Measurements from ENCODE around the gene TP53TG3B.
"Not testable (repeated sequence)": the region's sequence is repeated elsewhere in the genome, so short reads cannot be mapped to it uniquely, and the experiment has no call there.

The TP53TG3B gene, protein sequence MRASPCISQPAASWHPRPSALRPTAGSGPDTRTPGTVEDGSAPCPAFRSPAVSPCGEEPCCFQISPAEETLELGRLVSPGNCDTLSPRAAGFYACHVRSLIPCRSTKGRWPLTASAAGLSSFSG

DNA sequence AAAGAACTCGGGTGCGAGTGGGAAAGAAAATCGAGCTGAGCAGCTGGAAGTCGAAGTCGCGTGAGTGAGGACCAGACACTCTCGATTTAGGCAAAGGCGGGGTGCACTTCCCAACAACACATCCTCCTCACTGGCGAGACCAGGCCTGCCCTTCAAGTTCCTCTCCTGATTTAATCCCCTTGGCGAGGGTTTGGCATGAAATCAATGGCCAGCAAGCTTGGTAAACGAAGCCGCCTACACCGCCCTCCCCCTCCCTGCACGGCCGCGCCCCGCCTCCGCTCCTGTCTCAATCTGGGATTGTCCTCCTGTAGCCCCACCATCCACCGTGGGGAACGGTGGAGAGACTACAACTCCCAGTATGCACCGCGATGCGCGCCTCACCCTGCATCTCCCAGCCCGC is at the start of gene TP53TG3B:
Gene TP53TG3B, plus strand, starts transcription at position 301 of the 400 bp plus-strand sequence. Its CDS starts 68 bp downstream, at position 369.
- DNase-seq, result not testable (repeated sequence)

DNA sequence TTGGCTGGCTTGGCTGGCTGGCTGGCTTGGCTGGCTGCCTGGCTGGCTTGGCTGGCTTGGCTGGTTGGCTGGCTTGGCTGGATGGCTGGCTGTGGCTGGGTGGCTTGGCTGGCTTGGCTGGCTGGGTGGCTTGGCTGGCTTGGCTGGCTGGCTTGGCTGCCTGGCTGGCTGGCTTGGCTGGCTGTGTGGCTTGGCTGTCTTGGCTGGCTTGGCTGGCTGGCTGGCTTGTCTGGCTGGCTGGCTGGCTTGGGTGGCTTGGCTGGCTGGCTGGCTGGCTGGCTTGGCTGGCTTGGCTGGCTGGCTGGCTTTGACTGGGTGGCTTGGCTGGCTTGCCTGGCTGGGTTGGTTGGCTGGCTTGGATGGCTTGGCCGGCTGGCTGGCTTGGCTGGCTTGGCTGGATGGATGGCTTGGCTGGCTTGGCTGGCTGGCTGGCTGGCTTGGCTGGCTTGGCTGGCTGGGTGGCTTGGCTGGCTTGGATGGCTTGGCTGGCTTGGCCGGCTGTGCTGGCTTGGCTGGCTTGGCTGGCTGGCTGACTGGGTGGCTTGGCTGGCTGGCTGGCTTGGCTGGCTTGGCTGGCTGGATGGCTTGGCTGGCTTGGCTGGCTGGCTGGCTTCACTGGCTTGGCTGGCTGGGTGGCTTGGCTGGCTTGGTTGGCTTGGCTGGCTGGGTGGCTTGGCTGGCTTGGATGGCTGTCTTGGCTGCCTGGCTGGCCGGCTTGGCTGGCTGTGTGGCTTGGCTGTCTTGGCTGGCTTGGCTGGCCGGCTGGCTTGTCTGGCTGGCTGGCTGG is 24.2 kb upstream of the TP53TG3B start:
- DNase-seq, result not testable (repeated sequence)

DNA sequence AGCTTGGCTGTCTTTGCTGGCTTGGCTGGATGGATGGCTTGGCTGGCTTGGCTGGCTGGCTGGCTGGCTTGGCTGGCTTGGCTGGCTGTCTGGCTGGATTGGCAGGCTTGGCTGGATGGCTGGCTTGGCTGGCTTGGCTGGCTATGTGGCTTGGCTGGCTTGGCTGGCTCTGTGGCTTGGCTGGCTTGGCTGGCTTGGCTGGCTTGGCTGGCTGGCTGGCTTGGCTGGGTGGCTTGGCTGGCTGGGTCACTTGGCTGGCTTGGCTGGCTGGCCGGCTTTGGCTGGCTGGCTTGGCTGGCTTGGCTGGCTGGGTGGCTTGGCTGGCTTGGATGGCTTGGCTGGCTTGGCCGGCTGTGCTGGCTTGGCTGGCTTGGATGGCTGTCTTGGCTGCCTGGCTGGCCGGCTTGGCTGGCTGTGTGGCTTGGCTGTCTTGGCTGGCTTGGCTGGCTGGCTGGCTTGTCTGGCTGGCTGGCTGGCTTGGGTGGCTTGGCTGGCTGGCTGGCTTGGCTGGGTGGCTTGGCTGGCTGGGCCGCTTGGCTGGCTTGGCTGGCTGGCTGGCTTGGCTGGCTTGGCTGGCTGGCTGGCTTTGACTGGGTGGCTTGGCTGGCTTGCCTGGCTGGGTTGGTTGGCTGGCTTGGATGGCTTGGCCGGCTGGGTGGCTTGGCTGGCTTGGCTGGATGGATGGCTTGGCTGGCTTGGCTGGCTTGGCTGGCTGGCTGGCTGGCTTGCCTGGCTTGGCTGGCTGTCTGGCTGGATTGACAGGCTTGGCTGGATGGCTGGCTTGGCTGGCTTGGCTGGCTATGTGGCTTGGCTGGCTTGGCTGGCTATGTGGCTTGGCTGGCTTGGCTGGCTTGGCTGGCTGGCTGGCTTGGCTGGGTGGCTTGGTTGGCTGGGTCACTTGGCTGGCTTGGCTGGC is 22.8 kb upstream of the TP53TG3B start:
- DNase-seq, result not testable (repeated sequence)

DNA sequence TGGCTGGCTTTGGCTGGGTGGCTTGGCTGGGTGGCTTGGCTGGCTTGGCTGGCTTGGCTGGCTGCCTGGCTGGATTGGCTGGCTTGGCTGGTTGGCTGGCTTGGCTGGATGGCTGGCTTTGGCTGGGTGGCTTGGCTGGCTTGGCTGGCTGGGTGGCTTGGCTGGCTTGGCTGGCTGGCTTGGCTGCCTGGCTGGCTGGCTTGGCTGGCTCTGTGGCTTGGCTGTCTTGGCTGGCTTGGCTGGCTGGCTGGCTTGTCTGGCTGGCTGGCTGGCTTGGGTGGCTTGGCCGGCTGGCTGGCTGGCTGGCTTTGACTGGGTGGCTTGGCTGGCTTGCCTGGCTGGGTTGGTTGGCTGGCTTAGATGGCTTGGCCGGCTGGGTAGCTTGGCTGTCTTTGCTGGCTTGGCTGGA is 22.1 kb upstream of the TP53TG3B start:
- not testable (repeated sequence) for DNase-seq

DNA sequence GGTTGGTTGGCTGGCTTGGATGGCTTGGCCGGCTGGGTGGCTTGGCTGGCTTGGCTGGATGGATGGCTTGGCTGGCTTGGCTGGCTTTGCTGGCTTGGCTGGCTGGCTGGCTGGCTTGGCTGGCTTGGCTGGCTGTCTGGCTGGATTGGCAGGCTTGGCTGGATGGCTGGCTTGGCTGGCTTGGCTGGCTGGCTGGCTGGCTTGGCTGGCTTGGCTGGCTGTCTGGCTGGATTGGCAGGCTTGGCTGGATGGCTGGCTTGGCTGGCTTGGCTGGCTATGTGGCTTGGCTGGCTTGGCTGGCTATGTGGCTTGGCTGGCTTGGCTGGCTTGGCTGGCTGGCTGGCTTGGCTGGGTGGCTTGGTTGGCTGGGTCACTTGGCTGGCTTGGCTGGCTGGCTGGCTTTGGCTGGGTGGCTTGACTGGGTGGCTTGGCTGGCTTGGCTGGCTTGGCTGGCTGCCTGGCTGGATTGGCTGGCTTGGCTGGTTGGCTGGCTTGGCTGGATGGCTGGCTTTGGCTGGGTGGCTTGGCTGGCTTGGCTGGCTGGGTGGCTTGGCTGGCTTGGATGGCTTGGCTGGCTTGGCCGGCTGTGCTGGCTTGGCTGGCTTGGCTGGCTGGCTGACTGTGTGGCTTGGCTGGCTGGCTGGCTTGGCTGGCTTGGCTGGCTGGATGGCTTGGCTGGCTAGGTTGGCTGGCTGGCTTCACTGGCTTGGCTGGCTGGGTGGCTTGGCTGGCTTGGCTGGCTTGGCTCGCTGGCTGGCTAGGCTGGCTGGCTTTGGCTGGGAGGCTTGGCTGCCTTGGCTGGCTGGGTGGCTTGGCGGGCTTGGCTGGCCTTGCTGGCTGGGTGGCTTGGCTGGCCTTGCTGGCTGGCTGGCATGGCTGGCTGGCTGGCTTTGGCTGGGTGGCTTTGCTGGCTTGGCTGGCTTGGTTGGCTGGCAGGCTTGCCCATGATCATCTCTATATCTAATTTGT is 21.3 kb upstream of the TP53TG3B start:
- DNase-seq, result not testable (repeated sequence)

Measured in RPMI8226 (cell line).